HepG2 (cell line): ENCODE measurements around the gene VPS18. TPM values are rescaled to one million over a fixed set of nuclear protein-coding genes. Genes with fewer than 3 reads are reported as not detected.

Experiments used
- FLYWCH1 ChIP-seq: sonication (generic); formaldehyde crosslinking; IDR thresholded peaks from 2 replicates; pipeline ENCODE4 v1.8.1; 2023; ENCODE audit warnings: mild to moderate bottlenecking, missing genetic modification reagents
- SOX6 ChIP-seq, 2 experiments: fragments of 450-650 bp in 1 of 2; sonication (generic) in 1 of 2; formaldehyde crosslinking in 1 of 2; IDR thresholded peaks; 2 replicates each; pipeline versions ENCODE4 v1.4.0 to v1.6.1; 2017 to 2020; ENCODE audit warnings: antibody characterized with exemption in 1 of 2, mild to moderate bottlenecking in 1 of 2, missing genetic modification reagents in 1 of 2
- TBX2 ChIP-seq: sonication (generic); formaldehyde crosslinking; IDR thresholded peaks from 2 replicates; pipeline ENCODE4 v1.5.0; 2020; ENCODE audit warnings: missing genetic modification reagents, mild to moderate bottlenecking, borderline replicate concordance
- ZFX ChIP-seq: sonication (generic); formaldehyde crosslinking; IDR thresholded peaks from 2 replicates; pipeline ENCODE4 v1.4.0; 2020; ENCODE audit warnings: mild to moderate bottlenecking, low read depth, missing genetic modification reagents, moderate library complexity
- ZNF788 ChIP-seq: sonication (generic); formaldehyde crosslinking; IDR thresholded peaks from 2 replicates; pipeline ENCODE4 v1.5.0; 2020; ENCODE audit warnings: mild to moderate bottlenecking, missing genetic modification reagents, borderline replicate concordance
- ZSCAN31 ChIP-seq: sonication (generic); formaldehyde crosslinking; IDR thresholded peaks from 2 replicates; pipeline ENCODE4 v1.5.0; 2020; ENCODE audit warnings: low read depth, mild to moderate bottlenecking, missing genetic modification reagents
- polyA plus RNA-seq, 8 experiments: library from polyadenylated mRNA; depleted of rRNA in 3 of 8; stranded (reverse) in 7 of 8; unstranded in 1 of 8; fragments of >200 nt; fragmentation: Illumina TruSeq in 4 of 8; extraction: Trizol in 4 of 8; gene quantifications; 2 replicates each; pipeline versions ENCODE4 v1.2.1 to v1.2.3, GENCODE V29; 2011 to 2016; ENCODE audit warnings: low read depth in 4 of 8, missing spikeins in 1 of 8, mixed read lengths in 1 of 8; ENCODE audit not compliant: insufficient read depth in 1 of 8
- total RNA-seq, 5 experiments: library from RNA; depleted of rRNA; stranded (reverse); fragments of >200 nt; fragmentation: Illumina TruSeq; extraction: Trizol; gene quantifications; 2 replicates each; pipeline ENCODE4 v1.2.3, GENCODE V29; 2016; ENCODE audit warnings: low read depth in 1 of 5
- TF ChIP-seq, protein P1 (sequence below): sonication (generic); formaldehyde crosslinking; IDR thresholded peaks from 2 replicates; pipeline ENCODE4 v1.5.1; 2020; ENCODE audit warnings: mild to moderate bottlenecking, missing genetic modification reagents, borderline replicate concordance
- TF ChIP-seq, protein P2 (sequence below): sonication (generic); formaldehyde crosslinking; IDR thresholded peaks from 2 replicates; pipeline ENCODE4 v1.9.0; 2022; ENCODE audit warnings: low read depth, missing genetic modification reagents
- TF ChIP-seq, protein P3 (sequence below): IDR thresholded peaks from 2 replicates; pipeline ENCODE4 v1.6.1; 2012; ENCODE audit warnings: low read depth, low read length, improper control_type of control experiment
- TF ChIP-seq, protein P4 (sequence below): IDR thresholded peaks from 2 replicates; pipeline ENCODE4 v1.6.1; 2012; ENCODE audit warnings: low read length, improper control_type of control experiment
- TF ChIP-seq, protein P5 (sequence below): sonication (generic); formaldehyde crosslinking; IDR thresholded peaks from 2 replicates; pipeline ENCODE4 v1.5.1; 2020; ENCODE audit warnings: missing genetic modification reagents, mild to moderate bottlenecking, borderline replicate concordance
- TF ChIP-seq, protein P6 (sequence below): sonication (generic); formaldehyde crosslinking; IDR thresholded peaks from 2 replicates; pipeline ENCODE4 v1.4.0; 2020; ENCODE audit warnings: low read depth, missing genetic modification reagents

The VPS18 gene
- total and polyA plus RNA-seq, 2 of the 13 experiments (the other 11 are each of a cell fraction or from before 2014, with no cell fraction given) = 5.8 to 17.0 TPM

DNA sequence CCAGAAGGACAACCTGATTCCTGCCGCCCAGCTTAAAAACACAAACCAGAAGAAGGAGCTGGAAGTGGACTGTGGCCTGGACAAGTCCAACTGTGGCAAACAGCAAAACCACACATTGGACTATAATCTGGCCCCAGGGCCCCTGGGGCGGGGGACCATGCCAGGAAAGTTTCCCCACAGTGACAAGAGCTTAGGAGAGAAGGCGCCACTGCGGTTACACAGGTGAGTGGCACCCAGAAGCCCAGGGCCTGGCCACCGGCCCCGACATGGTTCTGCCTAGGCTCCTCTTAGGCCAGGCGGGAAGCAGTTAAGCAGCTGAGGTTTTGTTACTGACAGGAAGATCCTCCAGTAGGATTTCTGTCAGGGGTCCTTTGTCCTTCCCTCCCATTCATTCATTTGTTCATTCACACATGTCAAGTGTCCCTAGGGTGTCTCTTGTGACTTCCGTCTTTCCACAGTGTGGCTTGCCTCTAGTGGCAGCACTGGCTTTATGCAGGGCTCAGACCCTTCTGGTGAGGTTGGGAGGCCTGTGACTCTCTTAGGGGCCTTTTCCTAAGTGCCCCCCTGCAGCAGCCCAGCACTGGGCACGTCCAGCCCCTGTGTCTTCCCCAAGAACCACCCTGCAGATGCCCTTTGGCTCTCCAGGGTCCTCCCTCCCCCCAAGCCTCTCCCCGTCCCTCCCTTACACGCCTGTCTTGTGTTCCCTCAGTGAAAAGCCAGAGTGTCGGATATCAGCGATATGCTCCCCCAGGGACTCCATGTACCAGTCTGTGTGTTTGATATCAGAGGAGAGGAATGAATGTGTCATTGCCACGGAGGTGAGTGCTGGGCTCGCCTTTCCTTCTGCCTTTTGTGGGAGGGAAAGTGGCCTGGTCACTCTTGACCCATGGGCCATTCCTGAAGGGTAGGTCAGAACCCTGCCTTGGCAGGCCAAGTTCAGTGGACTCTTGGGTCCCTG is 42.7 kb downstream of the VPS18 start (continued):
- TF ChIP-seq, protein P1, sequence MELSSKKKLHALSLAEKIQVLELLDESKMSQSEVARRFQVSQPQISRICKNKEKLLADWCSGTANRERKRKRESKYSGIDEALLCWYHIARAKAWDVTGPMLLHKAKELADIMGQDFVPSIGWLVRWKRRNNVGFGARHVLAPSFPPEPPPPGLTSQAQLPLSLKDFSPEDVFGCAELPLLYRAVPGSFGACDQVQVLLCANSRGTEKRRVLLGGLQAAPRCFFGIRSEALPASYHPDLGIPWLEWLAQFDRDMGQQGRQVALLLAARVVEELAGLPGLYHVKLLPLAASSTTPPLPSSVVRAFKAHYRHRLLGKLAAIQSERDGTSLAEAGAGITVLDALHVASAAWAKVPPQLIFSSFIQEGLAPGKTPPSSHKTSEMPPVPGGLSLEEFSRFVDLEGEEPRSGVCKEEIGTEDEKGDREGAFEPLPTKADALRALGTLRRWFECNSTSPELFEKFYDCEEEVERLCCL (CRISPR knock-in tag) = 0 out of 2 replicates have a peak, but pooled peaks have one; percentile 39
- TF ChIP-seq, protein P2, sequence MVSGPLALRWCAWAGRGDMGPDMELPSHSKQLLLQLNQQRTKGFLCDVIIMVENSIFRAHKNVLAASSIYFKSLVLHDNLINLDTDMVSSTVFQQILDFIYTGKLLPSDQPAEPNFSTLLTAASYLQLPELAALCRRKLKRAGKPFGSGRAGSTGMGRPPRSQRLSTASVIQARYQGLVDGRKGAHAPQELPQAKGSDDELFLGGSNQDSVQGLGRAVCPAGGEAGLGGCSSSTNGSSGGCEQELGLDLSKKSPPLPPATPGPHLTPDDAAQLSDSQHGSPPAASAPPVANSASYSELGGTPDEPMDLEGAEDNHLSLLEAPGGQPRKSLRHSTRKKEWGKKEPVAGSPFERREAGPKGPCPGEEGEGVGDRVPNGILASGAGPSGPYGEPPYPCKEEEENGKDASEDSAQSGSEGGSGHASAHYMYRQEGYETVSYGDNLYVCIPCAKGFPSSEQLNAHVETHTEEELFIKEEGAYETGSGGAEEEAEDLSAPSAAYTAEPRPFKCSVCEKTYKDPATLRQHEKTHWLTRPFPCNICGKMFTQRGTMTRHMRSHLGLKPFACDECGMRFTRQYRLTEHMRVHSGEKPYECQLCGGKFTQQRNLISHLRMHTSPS (CRISPR knock-in tag) = 0 out of 2 replicates have a peak, but pooled peaks have one; percentile 55
- TF ChIP-seq FLYWCH1 (CRISPR knock-in tag) (0 out of 2 replicates have a peak, but pooled peaks have one; percentile 45), SOX6 (IDR thresholded peaks at IDR 0.05) (no peak), SOX6 (CRISPR knock-in tag; IDR thresholded peaks at IDR 0.05) (0 out of 2 replicates have a peak, but pooled peaks have one; percentile 16), ZFX (CRISPR knock-in tag) (peak; percentile 45; the same call in 1 of the 2 replicates), ZSCAN31 (0 out of 2 replicates have a peak, but pooled peaks have one; percentile 35), TBX2 (CRISPR knock-in tag) (peak; percentile 63), ZNF788 (CRISPR knock-in tag) (0 out of 2 replicates have a peak, but pooled peaks have one; percentile 60)
- TF ChIP-seq, protein P3, sequence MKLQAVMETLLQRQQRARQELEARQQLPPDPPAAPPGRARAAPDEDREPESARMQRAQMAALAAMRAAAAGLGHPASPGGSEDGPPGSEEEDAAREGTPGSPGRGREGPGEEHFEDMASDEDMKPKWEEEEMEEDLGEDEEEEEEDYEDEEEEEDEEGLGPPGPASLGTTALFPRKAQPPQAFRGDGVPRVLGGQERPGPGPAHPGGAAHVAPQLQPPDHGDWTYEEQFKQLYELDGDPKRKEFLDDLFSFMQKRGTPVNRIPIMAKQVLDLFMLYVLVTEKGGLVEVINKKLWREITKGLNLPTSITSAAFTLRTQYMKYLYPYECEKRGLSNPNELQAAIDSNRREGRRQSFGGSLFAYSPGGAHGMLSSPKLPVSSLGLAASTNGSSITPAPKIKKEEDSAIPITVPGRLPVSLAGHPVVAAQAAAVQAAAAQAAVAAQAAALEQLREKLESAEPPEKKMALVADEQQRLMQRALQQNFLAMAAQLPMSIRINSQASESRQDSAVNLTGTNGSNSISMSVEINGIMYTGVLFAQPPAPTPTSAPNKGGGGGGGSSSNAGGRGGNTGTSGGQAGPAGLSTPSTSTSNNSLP = no peak
- TF ChIP-seq, protein P4, sequence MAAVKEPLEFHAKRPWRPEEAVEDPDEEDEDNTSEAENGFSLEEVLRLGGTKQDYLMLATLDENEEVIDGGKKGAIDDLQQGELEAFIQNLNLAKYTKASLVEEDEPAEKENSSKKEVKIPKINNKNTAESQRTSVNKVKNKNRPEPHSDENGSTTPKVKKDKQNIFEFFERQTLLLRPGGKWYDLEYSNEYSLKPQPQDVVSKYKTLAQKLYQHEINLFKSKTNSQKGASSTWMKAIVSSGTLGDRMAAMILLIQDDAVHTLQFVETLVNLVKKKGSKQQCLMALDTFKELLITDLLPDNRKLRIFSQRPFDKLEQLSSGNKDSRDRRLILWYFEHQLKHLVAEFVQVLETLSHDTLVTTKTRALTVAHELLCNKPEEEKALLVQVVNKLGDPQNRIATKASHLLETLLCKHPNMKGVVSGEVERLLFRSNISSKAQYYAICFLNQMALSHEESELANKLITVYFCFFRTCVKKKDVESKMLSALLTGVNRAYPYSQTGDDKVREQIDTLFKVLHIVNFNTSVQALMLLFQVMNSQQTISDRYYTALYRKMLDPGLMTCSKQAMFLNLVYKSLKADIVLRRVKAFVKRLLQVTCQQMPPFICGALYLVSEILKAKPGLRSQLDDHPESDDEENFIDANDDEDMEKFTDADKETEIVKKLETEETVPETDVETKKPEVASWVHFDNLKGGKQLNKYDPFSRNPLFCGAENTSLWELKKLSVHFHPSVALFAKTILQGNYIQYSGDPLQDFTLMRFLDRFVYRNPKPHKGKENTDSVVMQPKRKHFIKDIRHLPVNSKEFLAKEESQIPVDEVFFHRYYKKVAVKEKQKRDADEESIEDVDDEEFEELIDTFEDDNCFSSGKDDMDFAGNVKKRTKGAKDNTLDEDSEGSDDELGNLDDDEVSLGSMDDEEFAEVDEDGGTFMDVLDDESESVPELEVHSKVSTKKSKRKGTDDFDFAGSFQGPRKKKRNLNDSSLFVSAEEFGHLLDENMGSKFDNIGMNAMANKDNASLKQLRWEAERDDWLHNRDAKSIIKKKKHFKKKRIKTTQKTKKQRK = no peak
- TF ChIP-seq, protein P5, sequence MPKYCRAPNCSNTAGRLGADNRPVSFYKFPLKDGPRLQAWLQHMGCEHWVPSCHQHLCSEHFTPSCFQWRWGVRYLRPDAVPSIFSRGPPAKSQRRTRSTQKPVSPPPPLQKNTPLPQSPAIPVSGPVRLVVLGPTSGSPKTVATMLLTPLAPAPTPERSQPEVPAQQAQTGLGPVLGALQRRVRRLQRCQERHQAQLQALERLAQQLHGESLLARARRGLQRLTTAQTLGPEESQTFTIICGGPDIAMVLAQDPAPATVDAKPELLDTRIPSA (CRISPR knock-in tag) = no peak
- TF ChIP-seq, protein P6, sequence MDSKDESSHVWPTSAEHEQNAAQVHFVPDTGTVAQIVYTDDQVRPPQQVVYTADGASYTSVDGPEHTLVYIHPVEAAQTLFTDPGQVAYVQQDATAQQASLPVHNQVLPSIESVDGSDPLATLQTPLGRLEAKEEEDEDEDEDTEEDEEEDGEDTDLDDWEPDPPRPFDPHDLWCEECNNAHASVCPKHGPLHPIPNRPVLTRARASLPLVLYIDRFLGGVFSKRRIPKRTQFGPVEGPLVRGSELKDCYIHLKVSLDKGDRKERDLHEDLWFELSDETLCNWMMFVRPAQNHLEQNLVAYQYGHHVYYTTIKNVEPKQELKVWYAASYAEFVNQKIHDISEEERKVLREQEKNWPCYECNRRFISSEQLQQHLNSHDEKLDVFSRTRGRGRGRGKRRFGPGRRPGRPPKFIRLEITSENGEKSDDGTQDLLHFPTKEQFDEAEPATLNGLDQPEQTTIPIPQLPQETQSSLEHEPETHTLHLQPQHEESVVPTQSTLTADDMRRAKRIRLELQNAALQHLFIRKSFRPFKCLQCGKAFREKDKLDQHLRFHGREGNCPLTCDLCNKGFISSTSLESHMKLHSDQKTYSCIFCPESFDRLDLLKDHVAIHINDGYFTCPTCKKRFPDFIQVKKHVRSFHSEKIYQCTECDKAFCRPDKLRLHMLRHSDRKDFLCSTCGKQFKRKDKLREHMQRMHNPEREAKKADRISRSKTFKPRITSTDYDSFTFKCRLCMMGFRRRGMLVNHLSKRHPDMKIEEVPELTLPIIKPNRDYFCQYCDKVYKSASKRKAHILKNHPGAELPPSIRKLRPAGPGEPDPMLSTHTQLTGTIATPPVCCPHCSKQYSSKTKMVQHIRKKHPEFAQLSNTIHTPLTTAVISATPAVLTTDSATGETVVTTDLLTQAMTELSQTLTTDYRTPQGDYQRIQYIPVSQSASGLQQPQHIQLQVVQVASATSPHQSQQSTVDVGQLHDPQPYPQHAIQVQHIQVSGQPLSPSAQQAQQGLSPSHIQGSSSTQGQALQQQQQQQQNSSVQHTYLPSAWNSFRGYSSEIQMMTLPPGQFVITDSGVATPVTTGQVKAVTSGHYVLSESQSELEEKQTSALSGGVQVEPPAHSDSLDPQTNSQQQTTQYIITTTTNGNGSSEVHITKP (CRISPR knock-in tag) = 0 out of 2 replicates have a peak, but pooled peaks have one; percentile 76
